MCF 10A (cell line): ENCODE results near the gene AFP. TPM values are rescaled to one million over a fixed set of nuclear protein-coding genes. Genes with fewer than 3 reads are reported as not detected.

ENCODE experiments used
- BruUV-seq: library from RNA; stranded (reverse); fragments of 400-500 nt; replicated peaks from 2 replicates; lab custom pipeline; 2021; lab: Mats Ljungman, UMichigan
- CTCF ChIA-PET: fragments of 300-600 bp; sonication (Branson Sonifier 250); formaldehyde crosslinking; extraction: SDS; loops from one replicate; lab custom pipeline; 2021; ENCODE audit warnings: antibody characterized with exemption, inconsistent platforms; lab: Yijun Ruan, JAX
- POLR2A ChIA-PET: fragments of 300-600, 350-650 bp; sonication (Branson Sonifier 250); formaldehyde crosslinking; extraction: SDS; loops from one replicate; lab custom pipeline; 2020; ENCODE audit warnings: antibody characterized with exemption, inconsistent platforms; lab: Yijun Ruan, JAX
- DNase-seq: peaks from one replicate; pipeline ENCODE4 v3.0.0-alpha.2; 2018; ENCODE audit not compliant: unreplicated experiment
- H3K27ac Mint-ChIP-seq: one replicate; pipeline ENCODE4 v1.8.0; 2022; ENCODE audit warnings: mild to moderate bottlenecking, low read depth, mixed read lengths; ENCODE audit not compliant: unreplicated experiment
- H3K27me3 Mint-ChIP-seq: one replicate; pipeline ENCODE4 v1.8.0; 2022; ENCODE audit warnings: mixed read lengths; ENCODE audit not compliant: insufficient read depth, unreplicated experiment
- H3K36me3 Mint-ChIP-seq: one replicate; pipeline ENCODE4 v1.8.0; 2022; ENCODE audit warnings: mild to moderate bottlenecking, moderate library complexity, mixed read lengths; ENCODE audit not compliant: insufficient read depth, unreplicated experiment
- H3K4me1 Mint-ChIP-seq: one replicate; pipeline ENCODE4 v1.8.0; 2022; ENCODE audit warnings: mixed read lengths; ENCODE audit not compliant: insufficient read depth, unreplicated experiment
- H3K4me3 Mint-ChIP-seq: one replicate; pipeline ENCODE4 v1.8.0; 2022; ENCODE audit warnings: mild to moderate bottlenecking, moderate library complexity, mixed read lengths; ENCODE audit not compliant: unreplicated experiment
- H3K9me3 Mint-ChIP-seq: one replicate; pipeline ENCODE4 v1.8.0; 2022; ENCODE audit warnings: mixed read lengths; ENCODE audit not compliant: unreplicated experiment
- intact Hi-C: fragments of 100-400 bp; cut with micrococcal nuclease; formaldehyde crosslinking; loops from 2 replicates; pipeline ENCODE4 v1.14.1; 2022
- total RNA-seq: library from RNA; stranded (reverse); gene quantifications from 2 replicates; pipeline ENCODE4 v1.2.3, GENCODE V29; 2022
- TF ChIP-seq, protein P1 (sequence below): fragments of 200-600 bp; IDR thresholded peaks from one replicate; pipeline ENCODE4 v1.8.0; 2022; ENCODE audit warnings: antibody characterized with exemption, mild to moderate bottlenecking; ENCODE audit not compliant: unreplicated experiment

AFP gene
- total RNA-seq, 1 experiment from 2014 or later, result not detected

DNA sequence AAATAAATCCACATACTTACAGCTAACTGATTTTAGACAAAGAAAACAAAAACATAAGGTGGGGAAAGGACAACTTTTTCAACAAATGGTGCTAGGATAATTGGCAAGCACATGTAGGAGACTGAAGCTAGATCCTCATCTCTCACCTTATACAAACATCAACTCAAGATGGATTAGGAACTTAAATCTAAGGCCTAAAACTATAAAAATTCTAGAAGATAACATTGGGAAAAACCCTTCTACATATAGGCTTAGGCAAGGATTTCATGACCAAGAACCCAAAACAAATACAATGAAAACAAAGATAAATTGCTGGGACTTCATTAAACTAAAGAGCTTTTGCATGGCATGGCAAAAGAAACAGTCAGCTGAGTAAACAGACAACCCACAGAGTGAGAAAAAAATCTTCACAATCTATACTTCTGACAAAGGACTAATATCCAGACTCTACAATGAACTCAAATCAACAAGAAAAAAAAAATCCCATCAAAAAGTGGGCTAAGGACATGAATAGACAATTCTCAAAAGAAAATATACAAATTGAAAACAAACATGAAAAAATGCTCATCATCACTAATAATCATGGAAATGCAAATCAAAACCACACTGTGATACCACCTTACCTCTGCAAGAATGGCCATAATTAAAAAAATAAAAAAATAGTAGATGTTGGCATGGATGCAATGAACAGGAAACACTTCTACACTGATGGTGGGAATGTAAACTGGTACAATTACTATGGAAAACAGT, 14.1 kb upstream of the AFP start:
- no TSS peak for BruUV-seq
- H3K4me3 Mint-ChIP-seq, result no peak overlapping the region

DNA sequence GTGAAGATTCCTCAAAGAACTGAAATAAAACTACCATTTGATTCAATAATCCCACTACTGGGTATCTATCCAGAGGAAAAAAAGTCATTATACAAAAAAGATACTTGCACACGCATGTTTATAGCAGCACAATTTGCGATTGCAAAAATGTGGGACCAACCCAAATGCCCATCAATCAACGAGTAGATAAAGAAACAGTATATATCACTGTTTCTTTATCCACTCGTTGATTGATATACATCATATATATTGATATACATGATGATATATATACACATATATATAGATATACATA, 13.6 kb upstream of the AFP start:
- H3K4me3 Mint-ChIP-seq, result no peak overlapping the region
- BruUV-seq, result no TSS peak
- H3K27ac Mint-ChIP-seq, result no peak overlapping the region

More for the DNA sequence above, 14.1 kb upstream of the AFP start:
- H3K9me3 Mint-ChIP-seq, result no peaks in the 10 kb centered on the region
- intact Hi-C loops, result no loop called here
- no peak for DNase-seq
- H3K27ac Mint-ChIP-seq, result no peak overlapping the region
- no peaks in the 10 kb centered on the region for H3K4me1 Mint-ChIP-seq
- ChIA-PET POLR2A (no interaction called here), CTCF (interaction anchor here (1.5 kb wide), 1 partner anchor 81 kb away, joined by 4 read pairs; no protein-coding TSS in a partner anchor)
- H3K36me3 Mint-ChIP-seq, result no peaks in the 10 kb centered on the region
- peaks cover 16% of the 10 kb centered on the region for H3K27me3 Mint-ChIP-seq
- TF ChIP-seq, protein P1, sequence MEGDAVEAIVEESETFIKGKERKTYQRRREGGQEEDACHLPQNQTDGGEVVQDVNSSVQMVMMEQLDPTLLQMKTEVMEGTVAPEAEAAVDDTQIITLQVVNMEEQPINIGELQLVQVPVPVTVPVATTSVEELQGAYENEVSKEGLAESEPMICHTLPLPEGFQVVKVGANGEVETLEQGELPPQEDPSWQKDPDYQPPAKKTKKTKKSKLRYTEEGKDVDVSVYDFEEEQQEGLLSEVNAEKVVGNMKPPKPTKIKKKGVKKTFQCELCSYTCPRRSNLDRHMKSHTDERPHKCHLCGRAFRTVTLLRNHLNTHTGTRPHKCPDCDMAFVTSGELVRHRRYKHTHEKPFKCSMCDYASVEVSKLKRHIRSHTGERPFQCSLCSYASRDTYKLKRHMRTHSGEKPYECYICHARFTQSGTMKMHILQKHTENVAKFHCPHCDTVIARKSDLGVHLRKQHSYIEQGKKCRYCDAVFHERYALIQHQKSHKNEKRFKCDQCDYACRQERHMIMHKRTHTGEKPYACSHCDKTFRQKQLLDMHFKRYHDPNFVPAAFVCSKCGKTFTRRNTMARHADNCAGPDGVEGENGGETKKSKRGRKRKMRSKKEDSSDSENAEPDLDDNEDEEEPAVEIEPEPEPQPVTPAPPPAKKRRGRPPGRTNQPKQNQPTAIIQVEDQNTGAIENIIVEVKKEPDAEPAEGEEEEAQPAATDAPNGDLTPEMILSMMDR, result no peak

DNA sequence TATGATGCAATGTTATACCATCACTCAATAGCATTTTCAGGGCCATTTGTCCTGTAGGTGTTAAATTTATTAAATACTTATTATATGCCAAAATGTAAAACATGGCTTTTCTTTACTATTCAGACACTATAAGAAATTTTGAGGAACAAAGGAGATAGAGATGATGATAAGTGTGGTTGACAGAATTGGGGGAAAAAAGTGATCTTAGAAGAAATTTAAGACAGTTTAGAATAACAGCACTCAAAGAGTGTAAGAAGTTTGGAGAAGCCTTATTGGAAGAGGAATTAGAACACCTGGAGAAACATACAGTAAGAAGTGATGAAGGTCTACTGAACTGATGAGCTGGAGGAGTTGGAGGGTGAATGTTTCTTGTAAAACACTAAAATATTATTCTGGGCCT, 12.8 kb upstream of the AFP start:
- Mint-ChIP-seq H3K27me3 (peaks cover 24% of the 10 kb centered on the region), H3K4me1 (no peaks in the 10 kb centered on the region), H3K9me3 (no peaks in the 10 kb centered on the region), H3K4me3 (no peak overlapping the region), H3K36me3 (no peaks in the 10 kb centered on the region), H3K27ac (no peak overlapping the region)
- POLR2A ChIA-PET, result no interaction called here
- DNase-seq, result no peak
- BruUV-seq, result no TSS peak
- intact Hi-C loops, result no loop called here
- CTCF ChIA-PET, result interaction anchor here (0.8 kb wide), 1 partner anchor 10 kb away, joined by 4 read pairs; no protein-coding TSS in a partner anchor
- TF ChIP-seq, protein P1, result no peak

More for the DNA sequence above, 13.6 kb upstream of the AFP start:
- Mint-ChIP-seq H3K9me3 (no peaks in the 10 kb centered on the region), H3K27me3 (peaks cover 21% of the 10 kb centered on the region), H3K4me1 (no peaks in the 10 kb centered on the region), H3K36me3 (no peaks in the 10 kb centered on the region)
- ChIA-PET CTCF (interaction anchor here (0.8 kb wide), 1 partner anchor 11 kb away, joined by 4 read pairs; no protein-coding TSS in a partner anchor), POLR2A (no interaction called here)
- TF ChIP-seq, protein P1, result no peak
- intact Hi-C loops, result no loop called here
- DNase-seq, result no peak

DNA sequence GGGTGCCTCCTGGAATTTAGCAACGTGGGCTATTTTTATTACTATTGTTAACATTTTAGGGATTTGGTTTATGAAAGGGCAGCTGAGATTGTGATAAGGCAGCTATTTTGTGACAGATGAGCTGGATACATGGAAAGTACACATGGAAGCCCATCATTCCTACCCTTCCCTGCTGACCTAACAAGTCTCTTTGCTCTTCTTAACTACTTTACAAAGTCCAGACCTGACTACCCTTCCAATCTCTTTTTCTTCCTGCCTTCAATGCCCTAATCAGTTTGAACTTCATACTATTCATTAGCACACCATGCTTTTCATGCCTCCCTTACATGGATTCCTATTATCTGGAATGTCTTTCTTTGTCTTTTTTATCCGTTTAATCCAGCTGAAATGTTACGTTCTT, 9.4 kb upstream of the AFP start:
- Mint-ChIP-seq H3K9me3 (no peaks in the 10 kb centered on the region), H3K4me3 (no peak overlapping the region), H3K4me1 (no peaks in the 10 kb centered on the region), H3K27me3 (peaks cover 36% of the 10 kb centered on the region), H3K36me3 (no peaks in the 10 kb centered on the region), H3K27ac (no peak overlapping the region)
- BruUV-seq, result no TSS peak
- TF ChIP-seq, protein P1, result no peak
- intact Hi-C loops, result no loop called here
- ChIA-PET POLR2A (interaction anchor here (1.1 kb wide), 1 partner anchor 12 kb away, joined by 4 read pairs; no protein-coding TSS in a partner anchor), CTCF (interaction anchor here (0.6 to 1.2 kb wide), 3 partner anchors 19 to 87 kb away, joined by 3 to 6 read pairs (median 3); no protein-coding TSS in a partner anchor)
- DNase-seq, result no peak
